SU-DHL-6 (cell line): ENCODE measurements around the gene PTTG1IP.

Experiments used
- CTCF ChIP-seq: fragments of 200-600 bp; sonication (generic); IDR thresholded peaks from one replicate; pipeline ENCODE4 v1.5.1; 2017; ENCODE audit warnings: antibody characterized with exemption, mild to moderate bottlenecking, low read length, moderate library complexity; ENCODE audit not compliant: insufficient read depth, poor library complexity, severe bottlenecking
- EZH2phosphoT487 ChIP-seq: fragments of 200-600 bp; sonication (generic), shearing (Covaris generic); conservative IDR thresholded peaks from 2 replicates; pipeline ENCODE4 v1.6.1; 2018; ENCODE audit warnings: mild to moderate bottlenecking, antibody characterized with exemption, low read length, moderate library complexity, mixed read lengths

- TF ChIP-seq CTCF (no peak), EZH2phosphoT487 (no peak)
These were observed 37.5 kb upstream of the PTTG1IP start for GRCh38 chr21:44911068-44911383.
